T-cell (primary cell): ENCODE data around the gene CCNJL. TPM values are rescaled to one million over a fixed set of nuclear protein-coding genes. Genes with fewer than 3 reads are reported as not detected.

Experiments
- ATAC-seq, 4 experiments: fragments of 200-7000 bp in 3 of 4; fragments of 150-1000 bp in 1 of 4; cut with Tn5 transposase; replicated peaks in 1 of 4; 1 replicate in 3 of 4; 2 replicates in 1 of 4; pipeline ENCODE4 v1.10.0; 2021; ENCODE audit warnings: moderate library complexity in 3 of 4, mild to moderate bottlenecking in 2 of 4, moderate number of reproducible peaks in 1 of 4
- CTCF ChIA-PET, 2 donors: fragments of 300-600 bp; sonication (Branson Sonifier 250); formaldehyde crosslinking; loops; one replicate each; lab custom pipeline; 2022; ENCODE audit warnings: antibody characterized with exemption in 2 of 2; lab: Charles Lee
- POLR2A ChIA-PET, 2 donors: fragments of 300-600 bp; sonication (Branson Sonifier 250); formaldehyde crosslinking; loops; one replicate each; lab custom pipeline; 2022; ENCODE audit warnings: antibody characterized with exemption in 2 of 2; lab: Charles Lee
- DNase-seq, 35 experiments: peaks; one replicate each; pipeline versions ENCODE4 v3.0.0 to v3.0.0-alpha.2; 2013 to 2023
- H3K27ac ChIP-seq: one replicate; pipeline ENCODE4 v1.5.1; 2013; ENCODE audit warnings: low read length
- H3K27me3 ChIP-seq, 2 experiments: replicated peaks in 1 of 2; 1 replicate in 1 of 2; 2 replicates in 1 of 2; pipeline versions ENCODE4 v1.6.1 to v1.7.0; 2013; ENCODE audit warnings: low read length in 1 of 2, mixed read lengths in 1 of 2; ENCODE audit not compliant: control insufficient read depth in 2 of 2, insufficient read depth in 2 of 2; ENCODE audit errors: extremely low read depth in 1 of 2
- H3K36me3 ChIP-seq, 2 donors: 1 replicate in 1 of 2; 2 replicates in 1 of 2; pipeline versions ENCODE4 v1.6.1 to v1.7.0; 2013; ENCODE audit warnings: low read length in 1 of 2; ENCODE audit not compliant: control insufficient read depth in 2 of 2, insufficient read depth in 1 of 2; ENCODE audit errors: extremely low read depth in 1 of 2
- H3K4me1 ChIP-seq, 2 experiments: 1 replicate in 1 of 2; 2 replicates in 1 of 2; pipeline versions ENCODE4 v1.6.1 to v1.7.0; 2013; ENCODE audit warnings: low read length in 2 of 2, mixed read lengths in 1 of 2; ENCODE audit not compliant: insufficient read depth in 2 of 2, control insufficient read depth in 1 of 2; ENCODE audit errors: extremely low read depth in 1 of 2
- H3K4me3 ChIP-seq, 2 donors: 1 replicate in 1 of 2; 2 replicates in 1 of 2; pipeline versions ENCODE4 v1.5.1 to v1.7.0; 2013; ENCODE audit warnings: mild to moderate bottlenecking in 2 of 2, low read length in 1 of 2, moderate library complexity in 1 of 2; ENCODE audit not compliant: control insufficient read depth in 1 of 2; ENCODE audit errors: extremely low read depth in 1 of 2
- H3K9me3 ChIP-seq: 2 replicates; pipeline ENCODE4 v1.7.0; 2013
- H3K27ac Mint-ChIP-seq, 2 donors: one replicate each; pipeline ENCODE4 v1.8.0; 2020 to 2021; ENCODE audit warnings: mild to moderate bottlenecking in 2 of 2, mixed read lengths in 2 of 2
- H3K27me3 Mint-ChIP-seq, 2 donors: one replicate each; pipeline ENCODE4 v1.8.0; 2021 to 2022; ENCODE audit warnings: mixed read lengths in 2 of 2
- H3K36me3 Mint-ChIP-seq: one replicate; pipeline ENCODE4 v1.8.0; 2021; ENCODE audit warnings: mixed read lengths
- H3K4me1 Mint-ChIP-seq, 3 donors: one replicate each; pipeline ENCODE4 v1.8.0; 2020 to 2022; ENCODE audit warnings: mixed read lengths in 3 of 3, mild to moderate bottlenecking in 1 of 3
- H3K4me3 Mint-ChIP-seq, 3 donors: one replicate each; pipeline ENCODE4 v1.8.0; 2020 to 2022; ENCODE audit warnings: mild to moderate bottlenecking in 3 of 3, mixed read lengths in 3 of 3, moderate library complexity in 3 of 3
- H3K9me3 Mint-ChIP-seq, 3 donors: one replicate each; pipeline ENCODE4 v1.8.0; 2020 to 2022; ENCODE audit warnings: mixed read lengths in 3 of 3
- WGBS: methylation state at CpG from one replicate; pipeline ENCODE4 v1.1.5; 2013; ENCODE audit warnings: missing lambda C conversion rate; ENCODE audit not compliant: insufficient coverage; 5-methylcytosine and 5-hydroxymethylcytosine counted together
- total RNA-seq, 35 experiments: library from RNA in 6 of 35; stranded (reverse) in 6 of 35; fragments of 120-200 nt in 1 of 35; gene quantifications; one replicate each; pipeline versions ENCODE4 v1.2.1 to v1.2.4 and lab custom pipeline; 2013 to 2026

CCNJL gene
- total RNA-seq, 5 donors from 2014 or later (not counting 1 experiment from before 2014, with no cell fraction given), result 0.33 to 0.41 (median 0.35) TPM; not detected in 2

DNA sequence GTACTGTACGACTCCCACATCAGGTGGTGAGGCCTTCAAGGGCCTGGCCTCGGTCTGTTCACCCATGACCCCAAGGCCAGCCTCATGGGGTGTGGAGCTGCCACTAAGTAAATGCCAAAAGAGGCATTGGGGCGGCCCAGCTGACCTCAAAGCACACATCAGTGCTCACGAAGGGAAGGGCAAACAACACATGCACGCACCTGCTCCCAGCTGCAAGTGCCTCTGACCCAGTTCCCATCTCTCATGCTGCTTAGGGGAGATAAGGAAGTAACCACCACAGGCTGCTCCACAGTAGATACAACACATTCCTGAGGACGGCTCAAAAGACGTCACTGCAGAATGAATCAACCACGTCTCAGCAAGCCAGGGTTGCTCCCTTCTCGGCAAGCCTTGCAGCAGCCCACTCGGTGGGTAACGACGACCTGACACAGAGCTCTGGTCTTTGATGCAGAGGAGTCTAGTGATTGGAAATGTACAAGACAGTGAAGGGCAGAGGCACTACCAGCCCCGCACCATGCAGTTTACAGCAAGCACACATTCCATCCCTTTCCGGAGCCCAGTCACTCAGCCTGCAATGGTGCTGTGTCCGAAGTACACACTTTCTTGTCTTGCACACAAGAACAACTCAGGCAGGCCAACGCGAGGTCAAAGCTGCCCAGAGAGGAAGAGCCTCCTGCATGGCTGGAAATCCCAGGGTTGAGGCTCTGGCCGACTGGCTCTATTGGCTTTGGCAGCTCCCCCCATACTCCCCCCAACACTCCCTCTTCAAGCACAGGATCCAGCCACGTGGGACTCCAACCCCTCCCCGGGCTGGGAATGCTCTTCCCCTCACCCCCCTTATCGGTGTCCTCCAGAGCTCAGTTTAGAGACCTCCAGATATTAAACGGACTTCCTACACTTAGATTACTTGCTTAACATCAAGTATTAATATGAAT, 51.2 kb downstream of the CCNJL start:
- Mint-ChIP-seq H3K9me3 (no peaks in the 10 kb centered on the region), H3K36me3 (no peaks in the 10 kb centered on the region), H3K27me3 (peaks cover 4 to 9% of the 10 kb centered on the region in 2 donors), H3K4me3 (no peak overlapping the region), H3K4me1 (peaks cover 2 to 15% (median 5%) of the 10 kb centered on the region in 3 donors), H3K27ac (no peak overlapping the region)
- peak in 1 of 4 experiments; percentile 16 for ATAC-seq
- H3K27ac ChIP-seq, result no peak overlapping the region
- H3K27me3 ChIP-seq, result peaks cover 0 to 29% of the 10 kb centered on the region in 2 experiments
- peak in 1 of 35 experiments; percentile 5 for DNase-seq
- no peaks in the 10 kb centered on the region for H3K9me3 ChIP-seq
- ChIA-PET POLR2A (no interaction called here), CTCF (no interaction called here)
- no peaks in the 10 kb centered on the region for H3K36me3 ChIP-seq
- 61% methylated on average over 9 of the region's 22 CpGs for WGBS
- peaks cover 0 to 2% of the 10 kb centered on the region in 2 experiments for H3K4me1 ChIP-seq
- H3K4me3 ChIP-seq, result no peak overlapping the region

DNA sequence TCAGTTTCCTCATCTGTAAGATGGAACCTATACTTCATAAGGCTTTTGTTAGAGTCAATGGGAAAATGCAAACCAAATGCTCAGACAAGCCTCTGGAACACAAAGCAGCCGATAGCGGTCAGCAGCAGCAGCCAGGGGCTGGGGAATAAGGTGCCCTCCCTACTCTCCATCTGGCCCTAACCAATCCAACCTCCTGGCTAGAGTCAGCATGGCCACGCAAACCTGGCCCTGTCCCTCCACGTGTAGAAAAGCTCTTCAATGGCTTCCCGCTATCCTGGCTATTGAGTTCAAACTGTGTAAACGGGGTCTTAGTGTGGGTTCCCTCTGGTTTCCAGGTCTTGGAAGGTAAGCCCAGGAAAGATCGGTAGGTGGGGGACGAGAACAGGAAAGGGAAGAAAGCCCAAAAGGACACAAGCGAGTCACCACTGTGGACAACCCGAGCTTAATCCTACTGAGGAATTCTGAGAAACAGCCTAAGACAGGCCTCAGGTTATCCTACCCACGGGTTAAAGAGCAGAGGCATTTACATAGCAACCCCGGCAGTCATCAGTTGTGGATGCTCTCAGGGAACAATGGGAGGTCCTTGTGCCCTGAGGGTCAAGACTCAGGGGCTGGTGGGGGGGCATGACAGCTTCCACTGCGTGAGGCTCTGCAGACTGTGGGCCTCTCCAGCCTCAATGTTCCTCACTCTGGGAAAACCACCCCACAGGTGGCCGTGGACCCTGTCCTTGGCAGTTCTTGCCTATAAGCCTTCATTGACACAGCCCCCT, 52.2 kb downstream of the CCNJL start:
- Mint-ChIP-seq H3K9me3 (no peaks in the 10 kb centered on the region), H3K36me3 (no peaks in the 10 kb centered on the region), H3K27ac (no peak overlapping the region), H3K27me3 (peaks cover 4 to 9% of the 10 kb centered on the region in 2 donors), H3K4me1 (peaks cover 2 to 15% (median 5%) of the 10 kb centered on the region in 3 donors), H3K4me3 (no peak overlapping the region)
- no peaks in the 10 kb centered on the region for H3K9me3 ChIP-seq
- ATAC-seq, result no peak
- H3K27ac ChIP-seq, result no peak overlapping the region
- H3K36me3 ChIP-seq, result no peaks in the 10 kb centered on the region
- H3K4me3 ChIP-seq, result no peak overlapping the region
- ChIA-PET POLR2A (no interaction called here), CTCF (no interaction called here)
- WGBS, result 81% methylated on average over 10 of the region's 14 CpGs
- H3K27me3 ChIP-seq, result peaks cover 0 to 27% of the 10 kb centered on the region in 2 experiments
- no peak for DNase-seq
- H3K4me1 ChIP-seq, result peaks cover 0 to 2% of the 10 kb centered on the region in 2 experiments

DNA sequence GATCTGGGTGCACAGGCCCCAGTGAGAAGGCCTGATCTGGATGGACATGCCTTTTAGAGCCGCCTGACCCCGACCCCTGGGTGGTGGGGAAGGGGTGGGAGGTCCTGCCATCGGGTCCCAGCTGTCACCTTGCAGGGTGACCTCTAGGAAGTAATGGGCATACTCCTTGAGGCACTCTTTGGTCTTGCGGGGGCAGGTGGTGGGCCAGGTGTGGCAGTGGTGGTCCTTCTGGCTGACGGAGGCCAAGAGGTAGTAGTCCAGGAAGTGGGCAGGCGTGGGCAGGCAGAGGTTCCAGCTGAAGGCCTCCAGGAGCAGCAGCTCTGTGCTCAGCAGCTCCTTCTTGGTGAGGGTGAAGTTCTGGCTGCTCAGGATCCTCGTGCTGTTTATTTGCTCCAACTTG, 53.0 kb downstream of the CCNJL start:
- ChIA-PET POLR2A (no interaction called here), CTCF (no interaction called here)
- H3K4me3 ChIP-seq, result no peak overlapping the region
- WGBS, result 54% methylated on average over 7 of the region's 7 CpGs
- Mint-ChIP-seq H3K27me3 (peaks cover 4 to 9% of the 10 kb centered on the region in 2 donors), H3K9me3 (no peaks in the 10 kb centered on the region), H3K4me1 (peaks cover 2 to 15% (median 5%) of the 10 kb centered on the region in 3 donors), H3K36me3 (no peaks in the 10 kb centered on the region), H3K27ac (no peak overlapping the region), H3K4me3 (no peak overlapping the region)
- ATAC-seq, result no peak
- no peak for DNase-seq
- peaks cover 0 to 27% of the 10 kb centered on the region in 2 experiments for H3K27me3 ChIP-seq
- H3K4me1 ChIP-seq, result peaks cover 0 to 2% of the 10 kb centered on the region in 2 experiments
- H3K9me3 ChIP-seq, result no peaks in the 10 kb centered on the region
- no peak overlapping the region for H3K27ac ChIP-seq
- H3K36me3 ChIP-seq, result no peaks in the 10 kb centered on the region

GRCh38 chr5:160254706-160255105, 57.7 kb downstream of the CCNJL start:
- Histone ChIP-seq H3K4me3 (no peak overlapping the region), H3K27me3 (peaks cover 0 to 17% of the 10 kb centered on the region in 2 experiments), H3K27ac (no peak overlapping the region), H3K9me3 (no peaks in the 10 kb centered on the region), H3K36me3 (no peaks in the 10 kb centered on the region), H3K4me1 (no peaks in the 10 kb centered on the region)
- DNase-seq (no peak), ATAC-seq (no peak)
- no peaks in the 10 kb centered on the region for H3K27me3 Mint-ChIP-seq
- H3K4me3 Mint-ChIP-seq, result no peak overlapping the region
- 86% methylated on average over 1 of the region's 6 CpGs for WGBS
- no peaks in the 10 kb centered on the region for H3K9me3 Mint-ChIP-seq
- no peak overlapping the region for H3K27ac Mint-ChIP-seq
- POLR2A ChIA-PET, result no interaction called here
- CTCF ChIA-PET, result interaction anchor here in 1 of 2 donors (1.0 kb wide), 1 partner anchor 90 kb away, joined by 4 read pairs; no protein-coding TSS in a partner anchor
- H3K36me3 Mint-ChIP-seq, result no peaks in the 10 kb centered on the region
- no peaks in the 10 kb centered on the region for H3K4me1 Mint-ChIP-seq

GRCh38 chr5:160253441-160253840, 58.9 kb downstream of the CCNJL start:
- DNase-seq (no peak), ATAC-seq (no peak)
- Mint-ChIP-seq H3K27ac (no peak overlapping the region), H3K9me3 (no peaks in the 10 kb centered on the region), H3K4me3 (no peak overlapping the region), H3K27me3 (no peaks in the 10 kb centered on the region), H3K36me3 (no peaks in the 10 kb centered on the region), H3K4me1 (no peaks in the 10 kb centered on the region)
- Histone ChIP-seq H3K4me1 (no peaks in the 10 kb centered on the region), H3K36me3 (no peaks in the 10 kb centered on the region), H3K27ac (no peak overlapping the region), H3K27me3 (peaks cover 0 to 13% of the 10 kb centered on the region in 2 experiments), H3K4me3 (no peak overlapping the region), H3K9me3 (no peaks in the 10 kb centered on the region)
- POLR2A ChIA-PET, result no interaction called here
- WGBS, result 86% methylated on average over 17 of the region's 17 CpGs
- CTCF ChIA-PET, result no interaction called here

GRCh38 chr5:160252916-160253315, 59.4 kb downstream of the CCNJL start:
- ChIA-PET POLR2A (no interaction called here), CTCF (no interaction called here)
- Histone ChIP-seq H3K9me3 (no peaks in the 10 kb centered on the region), H3K36me3 (no peaks in the 10 kb centered on the region), H3K4me1 (no peaks in the 10 kb centered on the region), H3K4me3 (no peak overlapping the region), H3K27ac (no peak overlapping the region), H3K27me3 (peaks cover 0 to 13% of the 10 kb centered on the region in 2 experiments)
- H3K27me3 Mint-ChIP-seq, result no peaks in the 10 kb centered on the region
- H3K4me1 Mint-ChIP-seq, result no peaks in the 10 kb centered on the region
- no peak for DNase-seq
- no peak for ATAC-seq
- H3K36me3 Mint-ChIP-seq, result no peaks in the 10 kb centered on the region
- H3K9me3 Mint-ChIP-seq, result no peaks in the 10 kb centered on the region
- WGBS, result 81% methylated on average over 5 of the region's 9 CpGs
- H3K27ac Mint-ChIP-seq, result no peak overlapping the region
- no peak overlapping the region for H3K4me3 Mint-ChIP-seq
